A673 (cell line): ENCODE results near the gene HERC5. TPM values are rescaled to one million over a fixed set of nuclear protein-coding genes. Genes with fewer than 3 reads are reported as not detected.

Experiments
- BruUV-seq: library from RNA; stranded (reverse); fragments of 400-500 nt; replicated peaks from 2 replicates; lab custom pipeline; 2021; lab: Mats Ljungman, UMichigan
- CTCF ChIA-PET: fragments of 300-600 bp; sonication (Branson Sonifier 250); formaldehyde crosslinking; loops from one replicate; lab custom pipeline; 2022; ENCODE audit warnings: antibody characterized with exemption; lab: Charles Lee
- POLR2A ChIA-PET: fragments of 300-600 bp; sonication (Branson Sonifier 250); formaldehyde crosslinking; loops from one replicate; lab custom pipeline; 2022; ENCODE audit warnings: antibody characterized with exemption; ENCODE audit not compliant: low non-redundant PET; lab: Charles Lee
- DNase-seq: peaks from one replicate; pipeline ENCODE4 v3.0.0-alpha.2; 2015; ENCODE audit warnings: low spot score
- H3K27ac ChIP-seq: fragments of 200-600 bp; sonication (generic); 2 replicates; pipeline ENCODE4 v1.5.1; 2016; ENCODE audit warnings: mixed run types, low read depth, mild to moderate bottlenecking, mixed read lengths, antibody characterized with exemption, low read length; ENCODE audit not compliant: poor library complexity, severe bottlenecking
- H3K27me3 ChIP-seq: fragments of 200-600 bp; sonication (generic); replicated peaks from 2 replicates; pipeline ENCODE4 v1.6.1; 2017; ENCODE audit warnings: mixed run types, low read depth, mild to moderate bottlenecking, mixed read lengths, antibody characterized with exemption, low read length; ENCODE audit not compliant: insufficient read depth, poor library complexity
- H3K36me3 ChIP-seq: fragments of 200-600 bp; sonication (generic); 2 replicates; pipeline ENCODE4 v1.6.1; 2016; ENCODE audit warnings: mixed run types, mild to moderate bottlenecking, mixed read lengths, antibody characterized with exemption, low read length; ENCODE audit not compliant: insufficient read depth, poor library complexity, severe bottlenecking
- H3K4me1 ChIP-seq: fragments of 200-600 bp; sonication (generic); 2 replicates; pipeline ENCODE4 v1.6.1; 2017; ENCODE audit warnings: mixed run types, mild to moderate bottlenecking, mixed read lengths, antibody characterized with exemption, low read length; ENCODE audit not compliant: insufficient read depth, poor library complexity, severe bottlenecking
- H3K4me3 ChIP-seq: fragments of 200-600 bp; sonication (generic); 2 replicates; pipeline ENCODE4 v1.5.1; 2016; ENCODE audit warnings: low read depth, mixed run types, mild to moderate bottlenecking, mixed read lengths, low read length; ENCODE audit not compliant: poor library complexity, severe bottlenecking
- H3K9me3 ChIP-seq: fragments of 200-600 bp; sonication (generic); 2 replicates; pipeline ENCODE4 v1.6.1; 2016; ENCODE audit warnings: mixed run types, low read depth, mild to moderate bottlenecking, mixed read lengths, antibody characterized with exemption, low read length; ENCODE audit not compliant: poor library complexity, severe bottlenecking
- EZH2 ChIP-seq: fragments of 200-600 bp; sonication (generic); IDR thresholded peaks from 2 replicates; pipeline ENCODE4 v1.6.1; 2017; ENCODE audit warnings: borderline replicate concordance, low read depth, mild to moderate bottlenecking, mixed read lengths, antibody characterized with exemption, low read length; ENCODE audit not compliant: poor library complexity, severe bottlenecking
- intact Hi-C: fragments of 100-400 bp; cut with micrococcal nuclease; formaldehyde crosslinking; loops from one replicate; pipeline ENCODE4 v1.10.0; 2022; ENCODE audit not compliant: unreplicated experiment
- total RNA-seq: library from RNA; stranded (reverse); gene quantifications from 2 replicates; pipeline ENCODE4 v1.2.3, GENCODE V29; 2021
- TF ChIP-seq, protein P1 (sequence below): fragments of 300-800, 200-600 bp; sonication (generic); conservative IDR thresholded peaks from 2 replicates; pipeline ENCODE4 v1.5.1; 2017; ENCODE audit warnings: low read depth, mild to moderate bottlenecking, antibody characterized with exemption, low read length, moderate library complexity, mixed read lengths

The HERC5 gene
- total RNA-seq, 1 experiment from 2014 or later: 0.54 TPM

DNA sequence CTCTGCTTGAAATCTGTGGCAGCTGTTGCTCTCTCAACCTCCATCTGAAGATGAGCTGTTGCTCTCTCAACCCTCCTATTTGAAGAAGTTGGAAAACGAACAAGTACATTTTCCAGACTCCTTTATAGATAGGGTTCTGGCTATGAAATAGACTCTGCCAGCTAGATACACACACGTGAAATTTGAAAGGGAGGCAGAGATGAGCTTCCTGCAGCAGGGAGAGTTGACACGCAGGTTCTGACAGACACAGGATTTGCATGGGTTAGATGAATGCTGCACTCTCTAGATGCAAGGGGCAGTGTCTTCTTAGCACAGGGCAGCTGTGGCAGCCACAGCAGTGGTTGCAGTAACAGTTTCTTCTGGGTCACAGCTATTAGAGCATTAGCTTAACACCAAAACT lies 74.6 kb downstream of the HERC5 start:
- ChIA-PET CTCF (no interaction called here), POLR2A (no interaction called here)
- intact Hi-C loops: no loop called here
- no peak for DNase-seq
- no peaks in the 10 kb centered on the region for H3K4me1 ChIP-seq
- H3K27ac ChIP-seq: no peak overlapping the region
- H3K4me3 ChIP-seq: no peak overlapping the region
- no TSS peak for BruUV-seq
- H3K27me3 ChIP-seq: no peaks in the 10 kb centered on the region
- TF ChIP-seq, protein P1, sequence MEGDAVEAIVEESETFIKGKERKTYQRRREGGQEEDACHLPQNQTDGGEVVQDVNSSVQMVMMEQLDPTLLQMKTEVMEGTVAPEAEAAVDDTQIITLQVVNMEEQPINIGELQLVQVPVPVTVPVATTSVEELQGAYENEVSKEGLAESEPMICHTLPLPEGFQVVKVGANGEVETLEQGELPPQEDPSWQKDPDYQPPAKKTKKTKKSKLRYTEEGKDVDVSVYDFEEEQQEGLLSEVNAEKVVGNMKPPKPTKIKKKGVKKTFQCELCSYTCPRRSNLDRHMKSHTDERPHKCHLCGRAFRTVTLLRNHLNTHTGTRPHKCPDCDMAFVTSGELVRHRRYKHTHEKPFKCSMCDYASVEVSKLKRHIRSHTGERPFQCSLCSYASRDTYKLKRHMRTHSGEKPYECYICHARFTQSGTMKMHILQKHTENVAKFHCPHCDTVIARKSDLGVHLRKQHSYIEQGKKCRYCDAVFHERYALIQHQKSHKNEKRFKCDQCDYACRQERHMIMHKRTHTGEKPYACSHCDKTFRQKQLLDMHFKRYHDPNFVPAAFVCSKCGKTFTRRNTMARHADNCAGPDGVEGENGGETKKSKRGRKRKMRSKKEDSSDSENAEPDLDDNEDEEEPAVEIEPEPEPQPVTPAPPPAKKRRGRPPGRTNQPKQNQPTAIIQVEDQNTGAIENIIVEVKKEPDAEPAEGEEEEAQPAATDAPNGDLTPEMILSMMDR: no peak
- no peak for TF ChIP-seq EZH2
- H3K9me3 ChIP-seq: no peaks in the 10 kb centered on the region
- no peaks in the 10 kb centered on the region for H3K36me3 ChIP-seq

DNA sequence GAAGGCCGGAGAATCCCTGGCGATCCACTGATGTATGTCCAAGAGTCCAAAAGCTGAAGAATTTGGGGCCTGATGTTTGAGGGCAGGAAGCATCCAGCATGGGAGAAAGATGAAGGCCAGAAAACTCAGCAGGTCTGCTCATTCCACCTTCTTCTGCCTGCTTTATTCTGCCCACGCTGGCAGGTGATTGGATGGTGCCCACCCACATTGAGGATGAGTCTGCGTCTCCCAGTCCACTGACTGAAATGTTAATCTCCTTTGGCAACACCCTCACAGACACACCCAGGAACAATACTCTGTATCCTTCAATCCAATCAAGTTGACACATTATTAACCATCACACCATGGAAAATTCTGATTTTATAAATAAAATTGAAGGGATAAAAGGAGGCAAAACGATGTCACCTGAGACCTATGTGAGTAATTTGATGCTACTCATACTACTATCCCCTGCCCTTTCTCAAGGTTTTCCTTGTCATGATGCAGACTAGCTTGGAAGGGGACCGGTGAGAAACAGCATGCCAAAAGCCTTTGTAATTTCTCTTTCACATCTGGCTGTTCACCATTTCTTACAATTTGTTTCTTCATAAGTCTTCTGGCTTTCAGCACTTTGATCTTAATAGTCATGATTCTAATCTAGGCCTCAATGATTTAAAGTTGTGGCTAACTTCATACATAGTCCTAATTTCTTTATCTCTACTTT lies 76.3 kb downstream of the HERC5 start:
- TF ChIP-seq EZH2: no peak
- TF ChIP-seq, protein P1: no peak
- Histone ChIP-seq H3K4me1 (no peaks in the 10 kb centered on the region), H3K27me3 (no peaks in the 10 kb centered on the region), H3K36me3 (no peaks in the 10 kb centered on the region), H3K9me3 (no peaks in the 10 kb centered on the region), H3K4me3 (no peak overlapping the region), H3K27ac (no peak overlapping the region)
- intact Hi-C loops: no loop called here
- POLR2A ChIA-PET: interaction anchor here (0.7 kb wide), 1 partner anchor 16 kb away, joined by 3 read pairs; no protein-coding TSS in a partner anchor
- no TSS peak for BruUV-seq
- DNase-seq: no peak
- CTCF ChIA-PET: no interaction called here

DNA sequence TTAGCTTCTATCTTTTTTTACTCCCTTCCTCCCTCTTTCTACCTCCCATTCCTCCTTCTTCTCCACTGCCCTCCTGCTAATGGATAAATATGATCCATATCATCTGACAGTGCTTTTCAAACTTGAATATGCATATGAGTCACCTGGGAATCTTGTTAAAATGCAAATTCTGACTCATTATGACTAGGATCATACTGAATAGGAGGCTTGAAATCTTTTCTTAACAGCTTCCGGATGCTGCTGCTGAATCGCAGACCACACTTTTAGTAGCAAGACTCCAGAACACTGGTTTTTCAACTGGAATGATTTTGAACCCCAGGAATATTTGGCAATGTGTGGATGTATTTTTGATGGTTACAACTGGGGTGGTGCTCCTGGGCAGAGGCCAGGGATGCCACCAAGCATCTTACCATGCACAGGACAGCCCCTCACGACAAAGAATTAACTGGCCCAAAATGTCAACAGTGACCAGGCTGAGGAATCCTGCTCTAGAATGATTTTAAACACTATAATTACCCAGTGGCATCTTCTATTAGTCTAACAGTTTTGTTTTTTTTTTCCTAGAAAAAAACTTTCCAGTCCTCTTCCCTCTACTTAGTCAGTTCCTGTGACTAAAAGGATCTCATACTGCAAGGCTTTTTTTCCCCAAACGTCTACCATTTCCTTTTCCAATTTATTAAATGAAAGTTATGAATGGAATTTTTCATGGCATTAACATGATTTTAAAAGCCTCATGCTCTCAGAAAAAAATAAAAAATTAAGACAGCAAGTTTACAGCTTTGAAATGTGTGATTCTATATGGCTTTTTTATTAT lies 77.2 kb downstream of the HERC5 start:
- POLR2A ChIA-PET: no interaction called here

More for the DNA sequence above, 77.2 kb downstream of the HERC5 start:
- TF ChIP-seq, protein P1: no peak
- H3K9me3 ChIP-seq: no peaks in the 10 kb centered on the region
- BruUV-seq: no TSS peak
- no peaks in the 10 kb centered on the region for H3K36me3 ChIP-seq
- no peaks in the 10 kb centered on the region for H3K27me3 ChIP-seq
- intact Hi-C loops: no loop called here
- DNase-seq: peak; percentile 57
- H3K4me3 ChIP-seq: no peak overlapping the region
- CTCF ChIA-PET: no interaction called here
- no peak overlapping the region for H3K27ac ChIP-seq
- no peaks in the 10 kb centered on the region for H3K4me1 ChIP-seq
